Gastrocnemius medialis (tissue), 4 donors: ENCODE measurements around the gene WDR5.

Experiments used
- POLR2A ChIP-seq, 2 donors: fragments of 450-650 bp; IDR thresholded peaks; one replicate each; pipeline ENCODE4 v1.6.1; 2017; ENCODE audit warnings: antibody characterized with exemption in 2 of 2, mild to moderate bottlenecking in 2 of 2, moderate library complexity in 2 of 2
- TF ChIP-seq, protein P1 (sequence below), 5 experiments: fragments of 450-650 bp in 3 of 5; fragments of 200-600 bp in 2 of 5; sonication (generic) in 2 of 5; IDR thresholded peaks in 4 of 5; conservative IDR thresholded peaks in 1 of 5; 1 replicate in 4 of 5; 2 replicates in 1 of 5; pipeline ENCODE4 v1.5.1; 2016 to 2019; ENCODE audit warnings: antibody characterized with exemption in 5 of 5, mild to moderate bottlenecking in 3 of 5, moderate library complexity in 3 of 5

DNA sequence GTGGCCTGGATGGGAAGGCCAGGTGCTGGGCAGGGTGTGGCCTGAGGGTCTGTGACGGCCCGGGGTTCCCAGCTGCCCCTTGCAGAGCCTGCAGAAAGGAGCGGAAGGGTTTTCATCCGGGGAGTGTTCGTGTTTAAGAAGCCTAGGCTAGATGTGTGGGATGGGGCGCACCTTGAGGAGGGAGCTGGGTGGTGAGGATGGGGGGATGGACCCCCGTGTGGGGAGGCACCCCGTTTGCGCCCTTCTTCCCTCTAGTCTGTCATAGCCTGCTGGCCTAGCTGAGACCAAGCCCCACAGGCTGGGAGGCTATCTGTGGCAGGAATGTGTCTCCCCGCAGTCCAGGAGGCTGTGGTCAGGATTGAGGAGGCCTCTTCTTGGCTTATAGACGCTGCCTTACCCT, 16.6 kb downstream of the WDR5 start:
- no peak for TF ChIP-seq POLR2A (IDR thresholded peaks at IDR 0.05)
- TF ChIP-seq, protein P1, sequence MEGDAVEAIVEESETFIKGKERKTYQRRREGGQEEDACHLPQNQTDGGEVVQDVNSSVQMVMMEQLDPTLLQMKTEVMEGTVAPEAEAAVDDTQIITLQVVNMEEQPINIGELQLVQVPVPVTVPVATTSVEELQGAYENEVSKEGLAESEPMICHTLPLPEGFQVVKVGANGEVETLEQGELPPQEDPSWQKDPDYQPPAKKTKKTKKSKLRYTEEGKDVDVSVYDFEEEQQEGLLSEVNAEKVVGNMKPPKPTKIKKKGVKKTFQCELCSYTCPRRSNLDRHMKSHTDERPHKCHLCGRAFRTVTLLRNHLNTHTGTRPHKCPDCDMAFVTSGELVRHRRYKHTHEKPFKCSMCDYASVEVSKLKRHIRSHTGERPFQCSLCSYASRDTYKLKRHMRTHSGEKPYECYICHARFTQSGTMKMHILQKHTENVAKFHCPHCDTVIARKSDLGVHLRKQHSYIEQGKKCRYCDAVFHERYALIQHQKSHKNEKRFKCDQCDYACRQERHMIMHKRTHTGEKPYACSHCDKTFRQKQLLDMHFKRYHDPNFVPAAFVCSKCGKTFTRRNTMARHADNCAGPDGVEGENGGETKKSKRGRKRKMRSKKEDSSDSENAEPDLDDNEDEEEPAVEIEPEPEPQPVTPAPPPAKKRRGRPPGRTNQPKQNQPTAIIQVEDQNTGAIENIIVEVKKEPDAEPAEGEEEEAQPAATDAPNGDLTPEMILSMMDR (IDR thresholded peaks at IDR 0.05 in 4 of 5, conservative IDR thresholded peaks at IDR 0.05 in 1 of 5) = no peak
